Neural cell (in vitro differentiated cells): ENCODE data around the gene FOXK1. TPM values are rescaled to one million over a fixed set of nuclear protein-coding genes. Genes with fewer than 3 reads are reported as not detected.

Experiments
- H2AFZ ChIP-seq: fragments of 200-600, 300-800 bp; sonication (generic), shearing (Covaris generic); 2 replicates; pipeline ENCODE4 v1.6.0; 2014; ENCODE audit warnings: low read depth, mild to moderate bottlenecking, antibody characterized with exemption, low read length, moderate library complexity
- H3F3A ChIP-seq: fragments of 200-600 bp; shearing (Covaris generic); 2 replicates; pipeline ENCODE4 v1.6.1; 2016; ENCODE audit warnings: mild to moderate bottlenecking, moderate library complexity, mixed read lengths, antibody characterized with exemption, low read length; ENCODE audit not compliant: insufficient read depth, poor library complexity, severe bottlenecking
- H3K27ac ChIP-seq: fragments of 200-600, 300-800 bp; sonication (generic), shearing (Covaris generic); 2 replicates; pipeline ENCODE4 v1.5.1; 2014; ENCODE audit warnings: mild to moderate bottlenecking, low read length, moderate library complexity
- H3K27me3 ChIP-seq: fragments of 300-800, 200-600 bp; sonication (generic), shearing (Covaris generic); 2 replicates; pipeline ENCODE4 v1.6.0; 2014; ENCODE audit warnings: mild to moderate bottlenecking, low read depth, low read length, moderate library complexity; ENCODE audit not compliant: insufficient read depth
- H3K36me3 ChIP-seq: fragments of 300-800, 200-600 bp; sonication (generic), shearing (Covaris generic); 2 replicates; pipeline ENCODE4 v1.5.1; 2014; ENCODE audit warnings: mild to moderate bottlenecking, antibody characterized with exemption, low read length, moderate library complexity; ENCODE audit not compliant: insufficient read depth
- H3K4me2 ChIP-seq: fragments of 300-800, 200-600 bp; sonication (generic), shearing (Covaris generic); 2 replicates; pipeline ENCODE4 v1.6.0; 2014; ENCODE audit warnings: mild to moderate bottlenecking, low read length
- H3K4me3 ChIP-seq: fragments of 300-800, 200-600 bp; sonication (generic), shearing (Covaris generic); 2 replicates; pipeline ENCODE4 v1.5.1; 2014; ENCODE audit warnings: mild to moderate bottlenecking, low read length, moderate library complexity
- H3K79me2 ChIP-seq: fragments of 200-600 bp; shearing (Covaris generic); replicated peaks from 2 replicates; pipeline ENCODE4 v1.6.0; 2014; ENCODE audit warnings: mild to moderate bottlenecking, low read length, moderate library complexity; ENCODE audit not compliant: insufficient read depth
- H3K9ac ChIP-seq: fragments of 300-800, 200-600 bp; sonication (generic), shearing (Covaris generic); 2 replicates; pipeline ENCODE4 v1.6.1; 2016; ENCODE audit warnings: mild to moderate bottlenecking, low read length, mixed read lengths
- H3K9me2 ChIP-seq: fragments of 200-600 bp; shearing (Covaris generic); 2 replicates; pipeline ENCODE4 v1.6.1; 2016; ENCODE audit warnings: mild to moderate bottlenecking, low read length, mixed read lengths; ENCODE audit not compliant: insufficient read depth
- H3K9me3 ChIP-seq: fragments of 200-600, 300-800 bp; sonication (generic), shearing (Covaris generic); 2 replicates; pipeline ENCODE4 v1.6.1; 2016; ENCODE audit warnings: mild to moderate bottlenecking, mixed run types, low read length, moderate library complexity, mixed read lengths
- H4K20me1 ChIP-seq: fragments of 200-600 bp; shearing (Covaris generic); 2 replicates; pipeline ENCODE4 v1.6.1; 2016; ENCODE audit warnings: mild to moderate bottlenecking, mixed run types; ENCODE audit not compliant: insufficient read depth
- CTCF ChIP-seq: fragments of 450-650 bp; IDR thresholded peaks from 2 replicates; pipeline ENCODE4 v1.5.1; 2014; ENCODE audit warnings: antibody characterized with exemption, mild to moderate bottlenecking, moderate library complexity; ENCODE audit not compliant: poor library complexity, severe bottlenecking
- EP300 ChIP-seq: fragments of 450-650 bp; conservative IDR thresholded peaks from 2 replicates; pipeline ENCODE4 v1.6.1; 2014; ENCODE audit warnings: antibody characterized with exemption, mild to moderate bottlenecking, moderate library complexity; ENCODE audit not compliant: poor library complexity, severe bottlenecking
- EZH2 ChIP-seq: fragments of 200-600, 300-800 bp; shearing (Covaris generic), sonication (generic); IDR thresholded peaks from 2 replicates; pipeline ENCODE4 v1.6.1; 2014; ENCODE audit warnings: antibody characterized with exemption, low read length, borderline replicate concordance, mild to moderate bottlenecking; ENCODE audit not compliant: insufficient read depth, poor library complexity, severe bottlenecking
- MXI1 ChIP-seq: fragments of 450-650 bp; conservative IDR thresholded peaks from 2 replicates; pipeline ENCODE4 v1.6.1; 2014; ENCODE audit warnings: antibody characterized with exemption, mild to moderate bottlenecking; ENCODE audit not compliant: poor library complexity, severe bottlenecking
- POLR2AphosphoS5 ChIP-seq: IDR thresholded peaks from 2 replicates; pipeline ENCODE4 v1.6.1; 2012
- RAD21 ChIP-seq: fragments of 450-650 bp; conservative IDR thresholded peaks from 2 replicates; pipeline ENCODE4 v1.6.1; 2014; ENCODE audit warnings: antibody characterized with exemption, mild to moderate bottlenecking, moderate library complexity
- SMC3 ChIP-seq: fragments of 450-650 bp; conservative IDR thresholded peaks from 2 replicates; pipeline ENCODE4 v1.6.1; 2014; ENCODE audit warnings: antibody characterized with exemption, mild to moderate bottlenecking, moderate library complexity; ENCODE audit not compliant: poor library complexity
- TAF1 ChIP-seq: IDR thresholded peaks from 2 replicates; pipeline ENCODE4 v1.6.1; 2012; ENCODE audit warnings: low read depth
- polyA plus RNA-seq: library from polyadenylated mRNA; depleted of rRNA; stranded (reverse); fragments of >200 nt; gene quantifications from 2 replicates; pipeline ENCODE4 v1.2.3, GENCODE V29; 2014
- TF ChIP-seq, protein P1 (sequence below): IDR thresholded peaks from 2 replicates; pipeline ENCODE4 v1.6.1; 2012; ENCODE audit warnings: borderline replicate concordance

Gene FOXK1
- polyA plus RNA-seq, 1 donor from 2014 or later: 7.4 TPM

- Histone ChIP-seq H3K9ac (peak overlapping the region; percentile 78), H3K79me2 (peaks cover 53% of the 10 kb centered on the region), H3K27ac (no peak overlapping the region), H3K9me3 (no peaks in the 10 kb centered on the region), H4K20me1 (no peaks in the 10 kb centered on the region), H3K9me2 (no peaks in the 10 kb centered on the region), H3K36me3 (no peaks in the 10 kb centered on the region), H2AFZ (no peak overlapping the region), H3F3A (no peaks in the 10 kb centered on the region), H3K4me2 (peak overlapping the region; percentile 63), H3K27me3 (no peaks in the 10 kb centered on the region), H3K4me3 (peak overlapping the region; percentile 87)
- no peak for TF ChIP-seq SMC3
- TF ChIP-seq CTCF: no peak
- no peak for TF ChIP-seq EZH2
- TF ChIP-seq MXI1: no peak
- no peak for TF ChIP-seq POLR2AphosphoS5
- TF ChIP-seq TAF1: no peak
- TF ChIP-seq, protein P1, sequence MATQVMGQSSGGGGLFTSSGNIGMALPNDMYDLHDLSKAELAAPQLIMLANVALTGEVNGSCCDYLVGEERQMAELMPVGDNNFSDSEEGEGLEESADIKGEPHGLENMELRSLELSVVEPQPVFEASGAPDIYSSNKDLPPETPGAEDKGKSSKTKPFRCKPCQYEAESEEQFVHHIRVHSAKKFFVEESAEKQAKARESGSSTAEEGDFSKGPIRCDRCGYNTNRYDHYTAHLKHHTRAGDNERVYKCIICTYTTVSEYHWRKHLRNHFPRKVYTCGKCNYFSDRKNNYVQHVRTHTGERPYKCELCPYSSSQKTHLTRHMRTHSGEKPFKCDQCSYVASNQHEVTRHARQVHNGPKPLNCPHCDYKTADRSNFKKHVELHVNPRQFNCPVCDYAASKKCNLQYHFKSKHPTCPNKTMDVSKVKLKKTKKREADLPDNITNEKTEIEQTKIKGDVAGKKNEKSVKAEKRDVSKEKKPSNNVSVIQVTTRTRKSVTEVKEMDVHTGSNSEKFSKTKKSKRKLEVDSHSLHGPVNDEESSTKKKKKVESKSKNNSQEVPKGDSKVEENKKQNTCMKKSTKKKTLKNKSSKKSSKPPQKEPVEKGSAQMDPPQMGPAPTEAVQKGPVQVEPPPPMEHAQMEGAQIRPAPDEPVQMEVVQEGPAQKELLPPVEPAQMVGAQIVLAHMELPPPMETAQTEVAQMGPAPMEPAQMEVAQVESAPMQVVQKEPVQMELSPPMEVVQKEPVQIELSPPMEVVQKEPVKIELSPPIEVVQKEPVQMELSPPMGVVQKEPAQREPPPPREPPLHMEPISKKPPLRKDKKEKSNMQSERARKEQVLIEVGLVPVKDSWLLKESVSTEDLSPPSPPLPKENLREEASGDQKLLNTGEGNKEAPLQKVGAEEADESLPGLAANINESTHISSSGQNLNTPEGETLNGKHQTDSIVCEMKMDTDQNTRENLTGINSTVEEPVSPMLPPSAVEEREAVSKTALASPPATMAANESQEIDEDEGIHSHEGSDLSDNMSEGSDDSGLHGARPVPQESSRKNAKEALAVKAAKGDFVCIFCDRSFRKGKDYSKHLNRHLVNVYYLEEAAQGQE: no peak
- no peak for TF ChIP-seq EP300
- TF ChIP-seq RAD21: no peak
These were observed 1.2 kb downstream of the FOXK1 start for GRCh38 chr7:4683043-4683883.

DNA sequence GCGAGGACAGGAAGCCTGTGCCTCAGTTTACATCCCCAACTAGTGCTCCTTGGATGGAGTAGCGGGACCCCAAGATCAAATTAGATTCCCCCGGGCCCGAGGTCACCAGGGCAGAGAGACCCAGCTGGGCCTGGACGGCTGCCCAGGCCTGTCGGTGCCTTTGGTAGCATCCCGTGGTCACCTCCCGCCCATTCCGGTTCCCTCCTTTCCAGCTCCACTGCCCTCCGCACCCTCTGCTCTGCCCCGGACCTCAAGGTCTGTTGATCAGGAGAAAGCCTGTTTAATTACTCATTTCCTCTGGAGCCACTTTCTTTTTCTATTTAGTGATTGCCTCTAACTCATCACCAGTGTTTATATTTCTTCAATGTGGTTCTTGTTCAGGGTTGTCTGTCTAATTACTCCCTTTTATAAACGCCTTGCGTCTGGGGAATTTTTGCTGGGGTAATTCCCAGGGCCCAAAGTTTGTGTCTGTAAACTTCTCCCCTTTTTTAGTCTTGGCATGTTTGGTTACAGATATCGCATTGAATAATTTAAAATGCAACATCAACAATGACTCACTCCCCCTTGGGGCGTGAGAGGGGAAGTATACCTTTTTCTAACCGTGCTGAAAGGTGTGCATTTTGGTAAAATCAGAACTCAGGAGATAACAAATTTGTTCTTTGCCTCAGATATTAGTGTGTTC is 1.9 kb downstream of the FOXK1 start:
- Histone ChIP-seq H3K79me2 (peaks cover 60% of the 10 kb centered on the region), H3K36me3 (no peaks in the 10 kb centered on the region), H3K4me2 (peak overlapping the region; percentile 63), H3K9me2 (no peaks in the 10 kb centered on the region), H3K4me3 (peak overlapping the region; percentile 87), H2AFZ (no peak overlapping the region), H3K9me3 (no peaks in the 10 kb centered on the region), H4K20me1 (no peaks in the 10 kb centered on the region), H3K9ac (peak overlapping the region; percentile 78), H3K27ac (no peak overlapping the region), H3F3A (no peaks in the 10 kb centered on the region), H3K27me3 (no peaks in the 10 kb centered on the region)
- TF ChIP-seq EP300 (no peak), POLR2AphosphoS5 (no peak), SMC3 (no peak), RAD21 (peak; percentile 25), CTCF (peak; percentile 43), MXI1 (no peak), EZH2 (no peak), TAF1 (no peak)
- TF ChIP-seq, protein P1: no peak
